GM08714 (cell line): ENCODE measurements around the gene C2orf76.

Experiments
- H3K4me3 ChIP-seq: fragments of 200-500 bp; sonication (Bioruptor generic); 2 replicates; pipeline ENCODE4 v1.5.1; 2014; ENCODE audit warnings: mild to moderate bottlenecking, low read length, inconsistent platforms
- ZNF274 ChIP-seq: IDR thresholded peaks from 2 replicates; pipeline ENCODE4 v1.6.1; 2012; ENCODE audit warnings: mild to moderate bottlenecking, low read depth, low read length

C2orf76 gene

DNA sequence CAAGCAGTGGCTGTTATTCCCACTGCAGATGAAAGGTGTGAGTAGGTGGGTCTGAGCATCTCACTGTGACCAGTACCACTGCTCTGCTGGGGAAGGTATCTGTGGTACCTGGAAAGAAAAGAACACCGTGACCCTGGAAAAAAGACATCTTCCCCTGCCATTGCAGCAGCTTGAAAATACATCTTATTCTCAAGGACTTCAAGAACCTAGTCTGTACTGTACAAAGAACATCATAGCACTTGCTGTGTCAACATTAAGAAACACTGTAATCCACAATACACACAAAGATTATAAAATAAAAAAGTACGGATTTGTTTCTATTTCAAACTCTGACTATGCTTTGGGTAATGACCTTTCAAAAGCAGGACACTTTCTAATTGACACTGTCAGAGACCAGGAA, 28.9 kb downstream of the C2orf76 start:
- TF ChIP-seq ZNF274, result no peak
- H3K4me3 ChIP-seq, result no peak overlapping the region

DNA sequence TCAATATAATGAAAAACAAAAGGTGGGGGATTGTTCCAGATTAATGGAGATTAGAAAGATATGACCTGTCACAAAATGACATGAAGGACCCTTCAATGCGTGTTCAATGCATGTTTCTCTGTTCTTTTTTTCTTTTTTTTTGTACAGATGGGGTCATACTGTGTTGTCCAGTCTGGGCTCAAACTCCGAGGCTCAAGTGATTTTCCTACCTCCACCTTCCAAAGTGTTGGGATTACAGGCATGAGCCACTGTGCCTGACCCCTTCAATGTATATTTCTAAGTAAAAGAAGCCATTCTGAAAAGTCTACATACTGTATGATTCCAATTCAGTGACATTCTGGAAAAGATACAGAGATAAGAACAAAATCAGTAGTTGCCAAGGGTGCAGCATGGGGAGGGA, 32.8 kb downstream of the C2orf76 start:
- no peak for TF ChIP-seq ZNF274
- no peak overlapping the region for H3K4me3 ChIP-seq

DNA sequence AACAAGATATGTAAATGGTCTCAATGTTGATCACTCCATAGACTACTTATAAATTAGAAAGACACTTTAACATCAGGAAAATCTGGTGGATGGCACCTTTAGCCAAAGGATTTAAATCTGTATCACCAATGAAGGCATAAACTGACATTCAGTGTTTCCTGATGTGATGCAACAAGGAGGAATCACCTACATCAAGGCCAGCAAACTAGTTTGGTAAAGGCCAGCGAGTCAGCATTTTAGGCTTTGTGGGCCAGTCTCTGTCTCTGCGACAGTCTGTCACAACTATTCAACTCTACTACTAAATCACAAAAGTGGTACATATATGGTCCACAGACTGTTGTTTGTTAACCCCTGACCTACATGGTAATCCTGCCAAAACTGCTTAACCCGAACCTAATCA, 33.3 kb downstream of the C2orf76 start:
- no peak for TF ChIP-seq ZNF274
- no peak overlapping the region for H3K4me3 ChIP-seq

DNA sequence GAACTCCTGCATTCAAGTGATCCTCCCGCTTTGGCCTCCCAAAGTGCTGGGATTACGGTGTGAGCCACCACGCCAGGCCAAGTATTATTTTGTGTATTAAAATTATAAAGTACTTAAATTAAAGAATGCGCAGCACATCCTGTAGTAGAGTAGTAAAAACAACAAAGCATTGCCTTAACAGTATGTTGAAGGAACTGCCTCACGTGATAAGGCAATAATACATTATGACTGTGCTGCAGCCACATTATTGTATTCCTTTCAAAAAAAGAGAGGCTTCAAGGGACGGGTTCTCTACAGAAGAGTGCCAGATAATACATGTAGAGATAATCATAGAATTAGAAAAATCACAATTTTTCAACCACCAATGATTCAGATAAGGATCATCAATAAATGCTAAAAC, 33.7 kb downstream of the C2orf76 start:
- H3K4me3 ChIP-seq, result no peak overlapping the region
- TF ChIP-seq ZNF274, result no peak

DNA sequence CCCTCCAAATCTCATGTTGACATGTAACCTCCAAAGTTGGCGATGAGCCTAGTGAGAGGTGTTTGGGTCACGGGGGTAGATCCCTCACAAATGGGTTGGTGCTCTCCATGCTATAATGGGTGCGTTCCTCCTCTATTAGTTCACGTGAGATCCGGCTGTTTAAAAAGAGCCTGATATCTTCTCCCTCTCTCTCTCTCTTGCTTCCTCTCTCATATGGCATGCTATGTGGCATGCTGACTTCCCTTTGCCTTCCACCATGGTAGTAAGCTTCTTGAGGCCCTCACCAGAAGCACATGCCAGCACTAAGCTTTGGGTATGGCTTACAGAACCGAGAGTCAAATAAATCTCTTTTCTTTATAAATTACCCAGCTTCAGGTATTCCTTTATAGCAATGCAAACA, 39.2 kb downstream of the C2orf76 start:
- H3K4me3 ChIP-seq, result no peak overlapping the region
- no peak for TF ChIP-seq ZNF274

DNA sequence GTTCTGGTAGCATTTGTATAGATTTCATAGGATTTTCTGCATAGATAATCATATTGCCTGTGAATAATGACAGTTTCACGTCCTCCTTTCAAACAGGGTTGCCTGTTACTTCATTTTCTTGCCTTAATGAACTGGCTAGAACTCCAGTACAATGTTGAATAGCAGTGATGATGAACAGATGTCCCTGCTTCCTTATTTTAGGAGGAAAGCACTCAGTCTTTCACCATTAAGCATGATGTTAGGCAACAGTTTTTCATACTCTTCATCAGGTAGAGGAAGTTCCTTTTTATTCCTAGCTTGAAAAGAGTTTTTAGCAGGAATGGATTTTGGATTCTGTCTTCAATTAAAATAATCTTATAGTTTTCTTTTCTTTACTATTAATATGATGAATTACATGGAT, 39.7 kb downstream of the C2orf76 start:
- no peak for TF ChIP-seq ZNF274
- no peak overlapping the region for H3K4me3 ChIP-seq

DNA sequence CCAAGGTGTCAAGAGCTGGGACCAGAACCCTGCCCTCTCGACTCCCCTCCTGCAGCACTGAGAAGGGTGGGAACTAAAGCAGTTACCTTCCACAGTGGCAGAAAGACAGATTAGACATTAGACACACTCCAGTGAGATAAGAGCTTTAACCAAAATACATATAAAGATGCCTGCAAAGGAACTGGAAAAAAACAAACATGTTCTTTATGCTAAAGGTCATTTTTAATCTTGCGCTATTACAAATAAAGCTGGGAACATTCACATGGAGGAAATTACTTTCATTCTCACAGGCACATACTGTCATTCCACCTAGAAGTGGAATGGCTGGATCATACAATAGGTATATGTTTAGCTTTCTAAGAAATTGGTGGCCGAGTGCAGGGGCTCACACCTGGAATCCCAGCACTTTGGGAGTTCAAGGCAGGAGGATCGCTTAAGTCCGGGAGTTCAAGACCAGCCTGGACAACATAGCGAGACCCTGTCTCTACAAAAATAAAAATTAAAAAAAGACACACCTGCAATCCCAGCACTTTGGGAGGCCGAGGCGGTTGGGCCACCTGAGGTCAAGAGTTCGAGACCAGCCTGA, 41.9 kb downstream of the C2orf76 start:
- H3K4me3 ChIP-seq, result no peak overlapping the region
- no peak for TF ChIP-seq ZNF274

DNA sequence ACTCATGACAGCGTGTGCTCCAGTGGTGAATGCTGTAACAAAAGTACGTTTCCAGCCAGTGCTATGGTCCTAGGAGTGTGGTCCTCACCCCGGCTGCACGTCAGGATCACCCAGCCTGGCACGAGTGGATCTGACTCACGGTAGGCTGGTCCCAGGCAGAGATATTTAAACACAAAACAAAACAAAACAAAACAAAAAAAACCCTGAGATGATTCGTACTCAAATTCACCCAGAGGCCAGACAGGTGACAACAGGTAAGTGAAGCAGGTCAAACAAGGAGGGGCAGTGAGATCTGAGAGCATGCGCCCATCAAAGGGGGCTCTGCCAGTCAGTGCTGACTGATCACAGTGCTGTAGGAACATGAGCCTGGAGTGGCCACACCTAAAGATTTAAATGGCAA, 43.2 kb downstream of the C2orf76 start:
- H3K4me3 ChIP-seq, result no peak overlapping the region
- TF ChIP-seq ZNF274, result no peak

DNA sequence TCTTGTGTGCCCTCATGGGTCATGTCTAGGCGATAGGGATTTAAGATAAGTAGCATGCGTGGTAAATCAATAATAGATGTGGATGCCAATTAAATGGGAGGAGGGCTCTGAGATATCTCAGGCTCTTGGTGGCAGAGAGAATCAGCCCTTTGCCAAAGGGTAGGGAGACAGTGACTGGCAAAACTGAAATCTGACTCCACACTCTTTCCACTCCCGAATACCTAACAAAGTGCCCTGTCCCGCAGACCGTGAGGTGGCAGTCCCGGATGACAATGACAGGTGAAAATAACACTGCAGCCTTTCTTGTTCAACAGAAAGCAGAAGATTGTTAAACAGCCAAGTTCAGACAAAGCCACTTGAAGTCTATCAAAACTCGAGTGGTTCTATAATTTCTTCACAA, 47.0 kb downstream of the C2orf76 start:
- no peak for TF ChIP-seq ZNF274
- H3K4me3 ChIP-seq, result no peak overlapping the region

DNA sequence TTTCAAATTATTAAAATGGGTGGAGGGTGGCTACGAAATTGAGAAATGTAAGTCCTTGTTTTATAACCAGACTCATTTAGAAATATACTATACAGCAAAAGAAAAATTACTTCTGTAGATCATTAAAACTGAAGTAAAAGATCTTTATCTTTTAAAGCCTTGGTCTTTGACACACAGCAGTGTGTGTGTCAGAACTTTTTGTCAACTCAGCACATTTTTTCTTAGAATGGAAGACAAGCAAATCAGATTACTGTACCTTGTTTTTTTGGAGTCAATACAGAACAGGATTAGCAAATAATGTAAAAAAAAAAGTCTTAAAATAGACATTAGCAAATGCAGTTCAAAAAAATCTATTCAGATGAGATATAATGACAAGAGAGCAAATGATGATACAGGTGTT, 49.1 kb downstream of the C2orf76 start:
- no peak for TF ChIP-seq ZNF274
- H3K4me3 ChIP-seq, result no peak overlapping the region

DNA sequence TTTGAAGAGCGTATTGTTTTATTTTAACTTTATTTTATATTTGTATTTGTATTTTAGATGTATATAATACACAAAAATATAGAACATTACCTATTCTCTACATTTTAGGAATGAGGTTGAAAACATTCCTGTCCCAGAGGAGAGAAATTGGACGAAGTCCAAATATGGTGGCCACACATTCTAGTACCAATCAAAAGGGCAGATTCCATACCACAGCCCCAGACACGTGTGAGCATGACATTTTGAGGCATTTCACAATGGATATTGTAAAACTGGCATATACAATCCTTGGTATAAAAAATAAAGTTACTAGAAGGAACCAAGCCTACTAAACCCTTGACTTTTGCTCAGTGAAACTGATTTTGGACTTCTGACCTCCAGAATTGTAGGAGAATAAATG, 50.6 kb downstream of the C2orf76 start:
- TF ChIP-seq ZNF274, result no peak
- H3K4me3 ChIP-seq, result no peak overlapping the region

DNA sequence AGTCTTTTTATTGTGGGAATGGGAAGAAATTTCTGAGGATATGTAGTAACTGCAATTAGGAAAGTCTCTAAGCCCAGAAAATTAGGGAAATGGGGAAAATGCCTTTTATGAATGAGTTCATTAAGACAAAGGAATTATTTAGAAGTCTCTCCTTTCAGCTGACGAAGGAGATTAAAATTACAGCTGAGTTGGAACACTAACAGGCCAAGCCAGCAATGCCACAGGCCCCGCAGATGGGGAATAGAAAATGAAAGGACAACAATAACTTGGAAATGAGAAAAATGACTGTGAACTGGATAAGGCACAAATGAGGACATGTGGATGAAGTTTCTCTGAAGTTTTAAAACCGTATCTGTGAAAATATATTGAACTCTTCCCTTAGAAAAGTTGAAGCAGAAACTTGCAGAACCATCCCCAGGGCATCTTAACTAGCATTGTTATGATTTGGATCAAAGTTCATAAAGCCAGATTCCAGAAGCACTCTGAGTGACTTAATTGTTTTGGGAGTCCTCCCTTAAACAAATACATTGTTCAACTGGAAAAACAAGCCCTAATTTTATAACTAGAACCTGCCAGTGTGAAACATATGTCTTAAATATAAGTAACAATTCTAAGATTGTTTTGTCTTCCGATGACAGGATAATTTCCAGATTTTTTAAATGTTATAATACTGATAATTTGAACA, 51.3 kb downstream of the C2orf76 start:
- no peak overlapping the region for H3K4me3 ChIP-seq

DNA sequence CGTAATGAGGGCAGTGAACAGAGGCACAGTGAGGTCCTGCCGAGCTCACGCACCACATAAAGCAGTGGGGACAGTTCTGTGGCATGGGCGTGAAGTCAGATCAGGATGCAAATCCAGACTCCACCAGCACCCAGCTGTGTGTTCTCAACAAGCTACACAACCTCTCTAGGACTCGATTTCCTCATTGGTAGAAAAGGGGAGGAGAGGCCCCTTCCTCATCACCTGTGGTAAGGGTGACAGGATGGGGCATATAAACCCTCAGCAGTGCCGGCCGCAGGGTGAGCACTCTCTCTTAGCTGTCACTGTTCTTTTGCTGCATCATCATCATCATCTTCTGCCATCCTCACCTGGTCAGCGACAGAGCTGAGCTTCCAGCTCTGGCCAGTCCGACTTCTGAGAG, 54.8 kb downstream of the C2orf76 start:
- no peak for TF ChIP-seq ZNF274
- no peak overlapping the region for H3K4me3 ChIP-seq

More for the DNA sequence above, 51.3 kb downstream of the C2orf76 start:
- no peak for TF ChIP-seq ZNF274

DNA sequence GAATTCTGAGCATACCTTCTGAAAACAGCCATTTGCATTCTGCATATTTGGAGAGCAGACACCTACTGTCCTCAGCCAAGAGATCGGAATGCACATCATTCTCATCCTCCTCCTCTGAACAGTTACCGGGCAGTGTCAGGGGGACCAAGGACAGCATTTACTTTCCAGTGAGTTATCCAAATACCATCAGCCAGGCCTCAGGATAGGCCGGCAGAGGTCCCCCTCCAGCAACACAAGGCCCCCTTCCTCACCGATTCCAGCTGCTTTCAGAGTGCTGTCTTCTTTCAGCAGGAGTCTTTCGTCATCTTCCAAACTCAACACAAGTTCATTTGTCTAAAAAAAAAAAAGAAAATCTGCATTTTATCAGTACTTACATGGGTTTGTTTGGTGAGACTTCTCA, 55.3 kb downstream of the C2orf76 start:
- no peak overlapping the region for H3K4me3 ChIP-seq
- TF ChIP-seq ZNF274, result no peak

DNA sequence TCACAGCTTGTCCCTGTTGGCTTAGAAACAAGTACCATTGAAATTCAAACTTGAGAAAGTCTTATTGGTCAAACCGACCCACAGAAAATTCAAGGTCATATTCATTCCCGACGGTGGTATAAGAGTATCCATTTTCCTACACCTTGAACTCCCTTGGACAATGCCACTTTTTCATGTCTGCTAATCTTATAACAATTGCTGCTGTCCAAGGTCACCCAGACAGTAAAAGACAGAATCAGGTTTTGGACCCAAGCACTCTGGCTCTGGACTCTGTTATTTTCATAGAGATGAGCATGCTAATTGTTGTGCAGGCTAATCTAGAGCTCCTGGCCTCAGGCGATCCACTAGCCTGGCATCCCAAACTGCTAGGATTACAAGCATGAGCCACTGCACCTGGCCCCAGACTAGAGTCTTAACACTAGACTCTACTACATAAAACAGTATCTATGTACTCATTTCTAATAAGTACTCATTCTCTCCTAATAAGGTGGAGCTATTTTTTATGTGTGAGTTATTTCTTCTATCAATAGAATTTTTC, 57.8 kb downstream of the C2orf76 start:
- no peak for TF ChIP-seq ZNF274
- no peak overlapping the region for H3K4me3 ChIP-seq

DNA sequence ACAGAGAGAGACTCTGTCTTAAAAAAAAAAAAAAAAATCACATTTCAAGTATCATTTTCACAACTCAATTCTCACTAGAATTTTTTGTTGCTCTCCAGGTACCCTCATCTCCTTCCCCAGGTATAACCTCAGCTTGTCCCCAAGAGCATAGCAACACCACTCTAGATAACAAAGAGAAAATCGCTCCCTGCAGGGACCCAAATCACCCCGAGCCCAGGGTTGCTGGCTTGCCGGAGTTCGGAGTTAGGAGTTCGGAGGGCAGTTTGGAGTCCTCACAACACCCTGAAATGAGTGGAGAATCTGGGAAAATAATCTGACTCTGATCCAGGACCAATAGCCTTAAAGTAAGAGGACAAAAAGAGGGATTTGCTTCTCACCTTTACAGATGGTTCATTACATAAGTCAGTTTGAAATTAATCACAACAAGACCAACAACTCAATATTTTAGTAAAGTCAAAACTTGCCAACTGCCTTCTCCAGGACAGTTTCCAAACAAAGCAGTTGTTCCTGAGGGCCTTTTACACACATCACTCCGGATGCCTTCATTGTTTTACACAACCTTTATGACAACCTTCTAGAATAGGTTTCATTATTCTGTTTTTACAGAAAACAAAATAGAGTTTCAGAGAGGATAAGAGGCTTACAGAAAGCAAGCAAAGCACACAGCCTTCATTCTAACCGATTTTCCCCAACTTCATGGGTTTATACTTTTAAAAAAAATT, 59.1 kb downstream of the C2orf76 start:
- no peak for TF ChIP-seq ZNF274

More for the DNA sequence above, 59.1 kb downstream of the C2orf76 start:
- H3K4me3 ChIP-seq, result no peak overlapping the region
